HG02798 (cell line): ENCODE data around the gene TRIM64C.
"Not testable (repeated sequence)": the region's sequence is repeated elsewhere in the genome, so short reads cannot be mapped to it uniquely, and the experiment has no call there.

Experiments
- ATAC-seq: cut with Tn5 transposase; IDR thresholded peaks from one replicate; pipeline ENCODE4 v1.9.1; 2021; ENCODE audit warnings: mild to moderate bottlenecking; ENCODE audit not compliant: unreplicated experiment, poor library complexity

The TRIM64C gene, protein sequence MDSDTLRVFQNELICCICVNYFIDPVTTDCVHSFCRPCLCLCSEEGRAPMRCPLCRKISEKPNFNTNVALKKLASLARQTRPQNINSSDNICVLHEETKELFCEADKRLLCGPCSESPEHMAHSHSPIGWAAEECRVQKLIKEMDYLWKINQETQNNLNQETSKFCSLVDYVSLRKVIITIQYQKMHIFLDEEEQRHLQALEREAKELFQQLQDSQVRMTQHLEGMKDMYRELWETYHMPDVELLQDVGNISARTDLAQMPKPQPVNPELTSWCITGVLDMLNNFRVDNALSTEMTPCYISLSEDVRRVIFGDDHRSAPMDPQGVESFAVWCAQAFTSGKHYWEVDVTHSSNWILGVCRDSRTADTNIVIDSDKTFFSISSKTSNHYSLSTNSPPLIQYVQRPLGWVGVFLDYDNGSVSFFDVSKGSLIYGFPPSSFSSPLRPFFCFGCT

DNA sequence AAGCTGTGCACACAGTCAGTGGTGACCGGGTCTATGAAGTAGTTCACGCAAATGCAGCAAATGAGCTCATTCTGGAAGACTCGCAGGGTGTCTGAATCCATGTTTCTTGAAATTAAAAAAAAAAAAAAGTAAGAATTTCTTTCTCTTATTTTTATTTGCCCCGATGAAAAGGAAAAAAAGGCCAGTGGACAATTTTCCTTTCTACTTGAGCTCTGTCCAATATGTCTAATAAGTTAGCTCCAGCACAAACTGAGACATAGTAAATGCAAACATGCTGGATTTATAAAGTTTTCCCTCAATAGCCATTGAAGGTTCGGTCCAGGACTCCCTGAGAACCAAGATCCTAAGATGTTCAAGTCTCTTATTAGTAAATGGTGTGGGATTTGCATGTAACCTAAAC lies at the start of gene TRIM64C:
TRIM64C (minus strand) TSS at position 101 of the 400 bp plus-strand sequence; CDS start at position 101, 0 bp downstream.
- not testable (repeated sequence) for ATAC-seq

GRCh38 chr11:49102356-49102755 lies 43.4 kb upstream of the TRIM64C start:
- ATAC-seq, result not testable (repeated sequence)

GRCh38 chr11:49069897-49070296 lies 11.0 kb upstream of the TRIM64C start:
- ATAC-seq, result not testable (repeated sequence)

- not testable (repeated sequence) for ATAC-seq
Measured at GRCh38 chr11:49049821-49050220, 9.1 kb downstream of the TRIM64C start.

DNA sequence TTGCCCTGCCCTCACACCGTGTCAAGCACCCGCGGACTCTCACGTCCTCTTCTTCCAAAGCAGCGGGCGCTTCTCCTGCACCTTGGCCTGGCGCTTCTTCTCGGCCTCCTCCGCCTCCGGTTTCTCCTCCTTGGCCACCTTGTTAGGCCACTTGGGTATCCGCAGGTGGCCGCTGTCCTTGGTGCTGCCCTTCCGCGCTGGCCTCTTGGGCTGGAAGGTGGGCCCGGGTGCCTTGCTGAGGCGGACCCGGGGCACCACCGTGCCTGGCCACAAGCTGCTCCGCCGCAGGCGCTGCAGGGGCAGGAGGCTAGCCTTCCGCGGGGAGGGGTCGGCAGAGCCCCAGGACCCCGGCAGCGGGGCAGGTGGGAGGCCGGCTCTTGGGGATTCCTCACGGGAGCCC lies 10.7 kb downstream of the TRIM64C start:
- ATAC-seq, result not testable (repeated sequence)

GRCh38 chr11:49028523-49028922 lies 30.4 kb downstream of the TRIM64C start, which contains the start of gene TRIM49B:
TRIM49B (plus strand) TSS chr11:49028823; CDS start chr11:49031600, 2,777 bp downstream.
- not testable (repeated sequence) for ATAC-seq
